AG10803 (cell line): ENCODE results near the gene PCF11.
"Not testable (repeated sequence)": the region's sequence is repeated elsewhere in the genome, so short reads cannot be mapped to it uniquely, and the experiment has no call there.

Experiments used
- DNase-seq: peaks from one replicate; pipeline ENCODE4 v3.0.0; 2010; ENCODE audit warnings: low read depth
- H3K4me3 ChIP-seq: 2 replicates; pipeline ENCODE4 v1.5.1; 2011; ENCODE audit warnings: mild to moderate bottlenecking, low read length, control low read depth
- TF ChIP-seq, protein P1 (sequence below): conservative IDR thresholded peaks from 2 replicates; pipeline ENCODE4 v1.5.1; 2011; ENCODE audit warnings: mild to moderate bottlenecking, low read length, control low read depth, inconsistent platforms

PCF11 gene

DNA sequence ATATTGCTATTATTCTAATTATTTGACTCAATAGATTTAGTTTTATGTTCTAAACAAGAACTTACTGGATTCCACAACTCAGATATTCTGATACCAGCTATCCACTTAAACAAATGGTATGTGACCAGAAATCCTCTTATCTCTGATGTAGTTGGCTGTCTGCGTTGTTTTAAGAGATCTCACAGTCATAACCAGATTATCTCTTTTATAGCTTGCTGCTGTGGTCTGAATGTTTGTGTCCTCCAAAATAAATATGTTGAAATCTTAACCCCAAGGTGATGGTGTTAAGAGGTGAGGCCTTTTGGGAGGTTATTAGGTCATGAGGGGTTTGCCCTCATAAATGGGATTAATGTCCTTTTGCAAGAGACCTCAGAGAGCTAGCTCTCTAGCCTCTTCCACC lies 49.3 kb downstream of the PCF11 start:
- TF ChIP-seq, protein P1, sequence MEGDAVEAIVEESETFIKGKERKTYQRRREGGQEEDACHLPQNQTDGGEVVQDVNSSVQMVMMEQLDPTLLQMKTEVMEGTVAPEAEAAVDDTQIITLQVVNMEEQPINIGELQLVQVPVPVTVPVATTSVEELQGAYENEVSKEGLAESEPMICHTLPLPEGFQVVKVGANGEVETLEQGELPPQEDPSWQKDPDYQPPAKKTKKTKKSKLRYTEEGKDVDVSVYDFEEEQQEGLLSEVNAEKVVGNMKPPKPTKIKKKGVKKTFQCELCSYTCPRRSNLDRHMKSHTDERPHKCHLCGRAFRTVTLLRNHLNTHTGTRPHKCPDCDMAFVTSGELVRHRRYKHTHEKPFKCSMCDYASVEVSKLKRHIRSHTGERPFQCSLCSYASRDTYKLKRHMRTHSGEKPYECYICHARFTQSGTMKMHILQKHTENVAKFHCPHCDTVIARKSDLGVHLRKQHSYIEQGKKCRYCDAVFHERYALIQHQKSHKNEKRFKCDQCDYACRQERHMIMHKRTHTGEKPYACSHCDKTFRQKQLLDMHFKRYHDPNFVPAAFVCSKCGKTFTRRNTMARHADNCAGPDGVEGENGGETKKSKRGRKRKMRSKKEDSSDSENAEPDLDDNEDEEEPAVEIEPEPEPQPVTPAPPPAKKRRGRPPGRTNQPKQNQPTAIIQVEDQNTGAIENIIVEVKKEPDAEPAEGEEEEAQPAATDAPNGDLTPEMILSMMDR = no peak
- no peak for DNase-seq
- H3K4me3 ChIP-seq = no peak overlapping the region

DNA sequence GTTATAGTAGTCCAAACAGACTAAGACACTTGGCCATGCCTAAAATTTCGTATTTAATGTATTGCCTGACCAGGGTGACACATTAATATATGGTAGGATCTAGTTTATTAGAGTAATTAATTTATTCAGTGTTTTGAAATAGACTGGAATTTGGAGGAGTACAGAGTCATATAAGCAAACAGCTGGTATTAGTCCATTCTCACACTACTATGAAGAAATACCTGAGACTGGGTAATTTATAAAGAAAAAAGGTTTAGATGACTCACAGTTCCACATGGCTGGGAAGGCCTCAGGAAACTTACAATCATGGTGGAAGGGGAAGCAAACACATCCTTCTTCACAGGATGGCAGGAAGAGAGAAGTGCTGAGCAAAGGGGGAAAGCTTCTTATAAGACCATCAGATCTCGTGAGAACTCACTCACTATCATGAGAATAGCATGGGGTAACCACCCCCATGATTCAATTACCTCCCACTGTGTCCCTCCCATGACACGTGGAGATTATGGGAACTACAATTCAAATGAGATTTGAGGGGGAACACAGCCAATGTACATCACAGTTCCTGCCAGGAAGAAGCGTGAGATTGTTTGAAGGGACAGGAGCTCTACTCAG lies 49.9 kb downstream of the PCF11 start:
- DNase-seq, H3K4me3 ChIP-seq: not testable (repeated sequence)

DNA sequence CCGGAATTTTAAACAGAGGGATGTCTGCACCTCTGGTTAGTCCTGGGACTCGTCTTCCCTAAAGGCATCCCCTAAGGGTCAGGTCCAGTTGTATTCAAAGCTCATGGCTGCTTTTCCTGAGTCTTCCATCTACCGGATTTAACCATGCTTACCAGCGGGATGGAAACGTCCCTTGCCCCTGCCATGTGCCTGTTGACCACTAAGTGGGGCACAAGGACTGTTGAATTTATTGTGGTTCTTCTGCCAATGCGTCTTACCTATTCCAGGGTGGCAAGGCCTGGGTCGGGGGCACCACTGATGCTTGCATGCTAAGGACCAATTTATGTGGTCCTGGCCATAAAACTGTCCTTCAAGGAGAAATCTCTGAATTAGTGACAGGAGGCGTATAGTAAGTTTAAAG lies 62.2 kb downstream of the PCF11 start:
- TF ChIP-seq, protein P1 = peak; percentile 14; the same call in 1 of the 2 replicates
- no peak for DNase-seq
- H3K4me3 ChIP-seq = no peak overlapping the region

DNA sequence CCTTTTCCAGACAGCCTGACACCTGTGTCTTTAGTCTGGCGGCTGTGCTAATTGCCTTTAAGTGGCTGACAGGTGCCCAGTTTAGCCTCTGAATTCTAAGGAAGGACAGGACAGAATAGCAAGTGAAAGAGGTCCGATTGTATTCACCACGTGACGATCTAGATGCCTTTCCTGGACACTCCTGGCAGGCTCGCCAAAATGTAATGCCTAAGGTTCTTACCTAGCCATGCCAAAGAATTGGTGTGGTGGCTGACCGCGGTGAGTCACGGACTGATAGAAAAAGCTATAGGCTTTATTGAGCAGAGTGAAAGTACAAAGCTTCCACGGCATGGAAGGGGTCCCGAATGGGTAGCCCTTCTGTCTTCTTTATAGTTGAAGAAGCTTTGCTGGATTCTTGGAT lies 63.3 kb downstream of the PCF11 start:
- TF ChIP-seq, protein P1 = no peak
- no peak for DNase-seq
- H3K4me3 ChIP-seq = no peak overlapping the region

DNA sequence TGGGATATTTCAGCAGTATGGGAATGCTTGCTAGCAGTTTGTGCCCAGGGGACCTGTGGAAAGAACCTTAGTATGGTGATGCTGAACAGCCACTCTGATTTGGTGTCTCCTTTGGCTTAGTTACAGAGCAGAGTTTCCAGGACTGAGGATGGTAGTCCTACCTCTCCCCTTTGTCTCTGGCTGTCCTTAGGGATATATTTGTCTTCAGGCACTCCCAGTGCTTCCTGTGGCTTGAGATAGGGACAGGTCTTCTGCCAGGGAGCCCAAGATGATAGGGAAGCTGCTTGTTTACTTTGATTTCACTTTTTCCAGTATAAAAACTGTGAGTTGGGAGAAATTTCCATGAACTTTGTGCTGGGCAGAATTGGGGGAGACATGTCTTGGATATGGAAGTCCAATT lies 64.8 kb downstream of the PCF11 start:
- TF ChIP-seq, protein P1 = no peak

DNA sequence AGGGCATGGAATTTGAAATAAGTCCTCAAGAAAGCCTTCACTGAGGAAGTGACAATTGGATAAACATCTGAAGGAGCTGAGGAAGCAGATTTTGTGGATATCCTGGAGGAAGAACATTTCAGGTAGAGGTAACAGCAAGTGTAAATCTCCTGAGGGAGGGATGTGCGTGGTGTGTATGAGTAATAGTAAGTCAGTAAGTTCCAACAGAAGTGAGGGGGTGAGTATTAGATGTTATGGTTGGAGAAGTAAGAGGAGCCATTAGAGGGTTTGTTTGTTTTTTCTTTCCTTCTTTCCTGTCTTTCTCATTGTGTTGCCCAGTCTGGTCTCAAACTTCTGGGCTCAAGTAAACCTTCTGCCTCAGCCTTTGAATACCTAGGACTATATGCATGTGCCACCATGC lies 65.6 kb downstream of the PCF11 start:
- no peak for DNase-seq
- TF ChIP-seq, protein P1 = no peak
- H3K4me3 ChIP-seq = no peak overlapping the region

More for the DNA sequence above, 64.8 kb downstream of the PCF11 start:
- no peak for DNase-seq
- no peak overlapping the region for H3K4me3 ChIP-seq

DNA sequence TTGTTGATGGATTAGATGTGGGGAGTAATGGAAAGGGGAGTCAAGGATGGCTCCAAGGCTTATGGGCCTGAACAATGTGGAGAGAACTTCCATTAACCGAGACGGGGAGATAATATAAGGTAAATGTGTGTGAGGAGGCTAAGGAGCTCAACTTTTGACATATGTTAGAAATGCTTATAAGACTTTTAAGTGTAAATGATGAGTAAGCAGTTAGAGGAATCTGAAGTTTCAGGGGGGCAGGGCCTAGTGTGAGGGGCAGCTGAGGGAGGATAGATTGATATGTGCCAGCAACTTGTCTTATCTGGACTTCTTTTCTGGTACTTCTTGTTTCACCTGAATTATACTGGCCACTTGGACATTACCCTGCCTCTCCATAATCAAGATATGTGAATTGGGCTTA lies 66.5 kb downstream of the PCF11 start:
- TF ChIP-seq, protein P1 = no peak
- no peak for DNase-seq
- no peak overlapping the region for H3K4me3 ChIP-seq

DNA sequence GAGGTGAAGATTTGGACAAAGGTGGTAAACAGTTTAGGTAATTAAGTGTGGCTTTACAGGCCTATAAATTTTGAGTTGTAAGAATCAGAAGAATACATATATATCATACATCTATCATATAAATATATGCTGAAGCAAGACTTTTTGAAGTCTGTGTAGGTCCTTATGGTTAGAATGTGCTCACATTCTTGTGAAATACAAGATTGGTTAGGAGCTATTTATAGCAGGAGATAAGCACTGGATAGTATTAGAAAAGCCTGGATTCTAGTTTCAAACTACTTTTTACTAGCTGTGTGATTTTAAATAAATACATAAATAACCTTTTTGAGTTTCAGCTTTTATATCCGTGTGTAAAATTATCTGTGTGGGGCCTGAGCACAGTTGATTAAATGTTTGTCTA lies 78.9 kb downstream of the PCF11 start:
- TF ChIP-seq, protein P1 = no peak
- H3K4me3 ChIP-seq = no peak overlapping the region
- peak; percentile 5 for DNase-seq
